Ramos (cell line): ENCODE measurements around the gene MX1.

Experiments used
- in situ Hi-C: fragments of 300-500 bp; cut with MboI; formaldehyde crosslinking; loops from one replicate; pipeline ENCODE4 v1.14.3; 2022; ENCODE audit warnings: low sequenced_read_pairs; ENCODE audit not compliant: unreplicated experiment

The MX1 gene

GRCh38 chr21:41508415-41509144, 82.5 kb downstream of the MX1 start:
- in situ Hi-C loops: no loop called here
